Inflammatory macrophage treated with lipopolysaccharide for 4 hours (primary cell): ENCODE measurements around the gene SOAT2.
"Not testable (repeated sequence)": the region's sequence is repeated elsewhere in the genome, so short reads cannot be mapped to it uniquely, and the experiment has no call there.

ENCODE experiments used
- DNase-seq: peaks from one replicate; pipeline ENCODE4 v3.0.0-alpha.2; 2020

Gene SOAT2

GRCh38 chr12:53159195-53159839, 56.0 kb downstream of the SOAT2 start:
- DNase-seq: peak; percentile 74

- no peak for DNase-seq
Observed at GRCh38 chr12:53160000-53160399, 56.7 kb downstream of the SOAT2 start.

- no peak for DNase-seq
Observed at GRCh38 chr12:53160673-53161072, 57.4 kb downstream of the SOAT2 start.

DNA sequence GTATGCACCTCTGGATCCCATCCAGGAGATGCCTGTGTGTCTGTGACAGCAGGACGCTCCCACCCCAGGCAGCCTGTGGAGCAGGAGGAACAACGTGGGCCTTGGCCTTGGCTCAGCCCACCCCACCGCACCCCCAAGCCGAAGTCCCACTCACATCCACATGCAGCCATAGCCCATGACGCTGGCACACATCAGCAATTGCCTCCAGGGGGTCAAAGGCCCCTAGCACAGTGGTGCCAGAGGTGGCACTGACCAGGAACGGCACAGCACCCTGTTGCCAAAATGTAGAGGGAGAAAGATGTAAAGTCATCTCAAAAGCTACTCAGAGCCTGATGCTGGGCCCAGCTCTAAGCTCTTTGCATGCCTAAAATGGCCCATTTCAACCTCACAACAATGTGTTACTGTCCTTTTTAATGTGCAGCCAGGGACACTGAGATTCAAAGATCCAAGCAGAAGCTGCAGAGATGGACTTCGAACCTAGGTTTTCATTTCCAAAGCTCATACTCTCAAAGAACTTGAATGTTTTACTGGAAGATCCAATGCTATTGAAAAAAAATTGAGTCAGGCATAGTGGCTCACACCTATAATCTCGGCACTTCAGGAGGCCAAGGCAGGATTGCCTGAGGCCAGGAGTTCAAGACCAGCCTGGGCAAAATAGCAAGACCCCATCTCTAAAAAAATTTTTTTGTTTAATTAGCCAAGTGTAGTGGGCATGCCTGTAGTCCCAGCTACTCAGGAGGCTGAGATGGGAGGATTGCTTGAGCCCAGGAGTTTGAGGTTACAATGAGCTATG, 58.0 kb downstream of the SOAT2 start:
- DNase-seq: no peak

- not testable (repeated sequence) for DNase-seq
Observed at GRCh38 chr12:53163008-53163407, 59.7 kb downstream of the SOAT2 start.

GRCh38 chr12:53166837-53167236, 63.6 kb downstream of the SOAT2 start:
- no peak for DNase-seq

- no peak for DNase-seq
Observed at GRCh38 chr12:53169644-53170043, 66.4 kb downstream of the SOAT2 start.

DNA sequence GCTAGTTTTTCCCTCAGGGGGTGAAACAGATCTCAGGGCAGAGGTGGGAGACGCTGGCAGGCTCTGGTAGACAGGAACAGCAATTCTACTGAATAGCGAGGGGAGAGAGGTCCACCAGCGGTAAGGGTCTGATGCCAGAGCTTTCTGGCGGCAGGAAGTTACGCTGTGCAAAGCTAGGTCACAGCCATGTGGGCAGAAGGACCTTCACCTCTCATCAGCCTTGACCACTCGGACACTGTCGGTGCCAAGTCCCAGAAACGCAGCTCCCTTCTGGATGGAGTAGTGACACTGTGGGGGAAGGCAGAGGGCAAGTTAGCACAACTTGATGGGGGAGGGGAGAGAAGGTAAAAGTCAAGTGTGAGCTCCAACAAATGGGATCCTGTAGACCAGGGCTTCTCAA, 66.9 kb downstream of the SOAT2 start:
- no peak for DNase-seq

DNA sequence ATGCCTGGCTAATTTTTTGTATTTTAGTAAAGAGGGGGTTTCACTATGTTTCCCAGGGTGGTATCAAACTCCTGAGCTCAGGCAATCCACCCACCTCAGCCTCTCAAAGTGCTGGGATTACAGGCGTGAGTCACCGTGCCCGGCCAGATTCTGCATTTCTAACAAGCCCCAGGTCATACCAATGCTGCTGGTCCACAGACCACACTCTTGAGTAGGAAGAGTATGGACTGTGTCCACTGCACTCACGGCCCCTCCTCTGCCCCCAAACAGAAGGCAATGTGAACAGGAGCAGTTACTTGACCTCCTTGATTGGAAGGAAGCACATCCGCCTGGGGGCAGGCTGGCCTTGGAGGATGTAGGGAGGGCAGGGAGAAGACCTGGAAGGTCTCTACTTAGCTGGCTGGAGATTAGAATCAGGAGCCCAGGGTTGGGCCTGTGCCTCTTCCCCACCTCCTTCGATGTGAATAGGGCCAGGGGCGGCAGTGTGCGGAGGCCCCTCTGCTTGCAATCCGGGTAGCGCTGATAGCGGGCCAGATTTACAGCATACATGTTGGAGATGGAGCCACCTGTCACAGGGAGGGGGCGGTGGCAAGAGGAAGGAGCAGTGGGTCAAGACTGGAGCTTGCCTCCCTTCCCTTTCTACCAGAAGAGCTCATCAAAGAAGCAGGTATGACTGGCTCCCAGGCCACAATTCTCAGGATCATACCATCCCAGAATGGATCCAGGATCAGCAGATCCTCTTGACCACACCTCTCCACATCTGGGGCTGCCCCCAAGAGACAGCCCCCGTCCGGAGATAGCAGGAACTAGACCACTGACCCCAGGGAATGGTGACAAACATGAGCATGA, 67.8 kb downstream of the SOAT2 start:
- DNase-seq: no peak

- no peak for DNase-seq
Observed at GRCh38 chr12:53171725-53172329, 68.5 kb downstream of the SOAT2 start.

- DNase-seq: no peak
Observed at GRCh38 chr12:53172352-53172751, 69.1 kb downstream of the SOAT2 start.

DNA sequence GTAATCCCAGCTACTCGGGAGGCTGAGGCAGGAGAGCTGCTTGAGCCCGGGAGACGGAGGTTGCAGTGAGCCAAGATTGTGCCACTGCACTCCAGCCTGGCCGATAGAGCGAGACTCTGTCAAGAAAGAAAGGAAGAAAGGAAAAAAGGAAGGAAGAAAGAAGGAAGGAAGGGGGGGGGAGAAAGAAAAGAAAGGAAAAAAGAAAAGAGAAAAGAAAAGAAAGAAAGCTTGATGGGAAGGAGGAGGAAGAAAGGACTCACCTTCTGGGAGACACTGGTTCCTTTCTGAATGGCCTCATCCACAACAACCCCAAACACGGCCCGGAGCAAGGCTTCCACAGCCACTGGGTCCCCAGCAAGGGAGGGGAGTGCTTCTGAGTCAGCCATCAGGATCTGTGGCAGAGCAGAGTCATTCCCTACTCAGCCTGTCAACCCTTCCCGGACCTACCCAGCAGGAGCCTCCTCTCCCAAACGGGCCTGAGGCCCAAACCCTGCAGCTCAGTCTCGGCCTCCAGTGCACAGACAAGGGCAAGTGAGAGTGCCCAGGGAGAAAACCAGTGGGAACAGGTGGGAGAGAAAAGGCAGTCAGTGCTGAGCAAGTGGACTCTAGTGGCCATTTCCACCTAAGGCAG, 69.9 kb downstream of the SOAT2 start:
- DNase-seq: no peak
